K562 (cell line): ENCODE measurements around the gene JPT1. TPM values are rescaled to one million over a fixed set of nuclear protein-coding genes. Genes with fewer than 3 reads are reported as not detected.

ENCODE experiments used
- ATAC-seq: fragments of 200-7000 bp; cut with Tn5 transposase; 3 replicates; pipeline ENCODE4 v1.9.1; 2020; ENCODE audit warnings: moderate library complexity
- BruUV-seq: library from RNA; stranded (reverse); fragments of 400-500 nt; replicated peaks from 2 replicates; lab custom pipeline; 2021; lab: Mats Ljungman, UMichigan
- CTCF ChIA-PET: fragments of 300-600 bp; formaldehyde crosslinking; extraction: SDS; loops from one replicate; lab custom pipeline; 2021; ENCODE audit warnings: low intra/inter-chr PET ratio; lab: Yijun Ruan, JAX
- POLR2A ChIA-PET: fragments of 300-600, 350-650 bp; sonication (Branson Sonifier 250); formaldehyde crosslinking; extraction: SDS; loops from one replicate; lab custom pipeline; 2021; ENCODE audit warnings: antibody characterized with exemption, inconsistent platforms; lab: Yijun Ruan, JAX
- DNase-seq, 4 experiments: peaks; one replicate each; pipeline versions ENCODE4 v3.0.0 to v3.0.0-alpha.2; 2011 to 2018; ENCODE audit warnings: low spot score in 3 of 4, mixed read lengths in 3 of 4; ENCODE audit errors: extremely low read depth in 1 of 4
- FAIRE-seq: peaks from 2 replicates; lab custom pipeline; 2011; peaks lifted over from hg19 to GRCh38; lab: Jason Lieb, UNC
- H2AFZ ChIP-seq: 2 replicates; pipeline ENCODE4 v1.6.0; 2011; ENCODE audit warnings: low read depth, low read length, control low read depth, inconsistent platforms
- H3K27ac ChIP-seq: fragments of 200-600 bp; 3 replicates; pipeline ENCODE4 v1.8.0; 2011; ENCODE audit warnings: low read depth, mild to moderate bottlenecking, control low read depth, inconsistent platforms, low read length, moderate library complexity, mixed read lengths; ENCODE audit errors: extremely low read depth
- H3K27me3 ChIP-seq, 2 experiments: fragments of 300-600 bp in 1 of 2; 2 replicates in 1 of 2; 3 replicates in 1 of 2; pipeline versions ENCODE4 v1.6.0 to v1.8.0; 2011; ENCODE audit warnings: inconsistent platforms in 2 of 2, low read length in 2 of 2, mild to moderate bottlenecking in 1 of 2, mixed read lengths in 1 of 2, moderate library complexity in 1 of 2; ENCODE audit not compliant: control insufficient read depth in 2 of 2, insufficient read depth in 2 of 2
- H3K36me3 ChIP-seq: fragments of 300-600 bp; 3 replicates; pipeline ENCODE4 v1.8.0; 2011; ENCODE audit warnings: mild to moderate bottlenecking, low read length, inconsistent platforms; ENCODE audit not compliant: control insufficient read depth, insufficient read depth
- H3K4me1 ChIP-seq, 2 experiments: fragments of 200-600 bp in 1 of 2; replicated peaks in 1 of 2; 2 replicates in 1 of 2; 3 replicates in 1 of 2; pipeline versions ENCODE4 v1.5.1 to v1.8.0; 2011; ENCODE audit warnings: inconsistent platforms in 2 of 2, low read length in 2 of 2, mild to moderate bottlenecking in 1 of 2, mixed read lengths in 1 of 2, moderate library complexity in 1 of 2; ENCODE audit not compliant: control insufficient read depth in 2 of 2, insufficient read depth in 2 of 2
- H3K4me2 ChIP-seq: 2 replicates; pipeline ENCODE4 v1.6.1; 2011; ENCODE audit warnings: low read length, control low read depth, inconsistent platforms, mixed read lengths; ENCODE audit not compliant: insufficient read depth
- H3K4me3 ChIP-seq: fragments of 200-600 bp; sonication (generic), shearing (Covaris generic); 2 replicates; pipeline ENCODE4 v1.5.1; 2016; ENCODE audit warnings: control low read depth, inconsistent platforms
- H3K79me2 ChIP-seq: fragments of 200-600 bp; 3 replicates; pipeline ENCODE4 v1.8.0; 2011; ENCODE audit warnings: low read length, inconsistent platforms; ENCODE audit not compliant: control insufficient read depth, insufficient read depth
- H3K9ac ChIP-seq, 2 experiments: 2 replicates each; pipeline versions ENCODE4 v1.6.0 to v1.6.1; 2011; ENCODE audit warnings: low read depth in 2 of 2, low read length in 2 of 2, control low read depth in 1 of 2, inconsistent platforms in 1 of 2, mild to moderate bottlenecking in 1 of 2, mixed read lengths in 1 of 2; ENCODE audit not compliant: insufficient read depth in 1 of 2
- H3K9me1 ChIP-seq: one replicate; pipeline ENCODE4 v1.6.0; 2011; ENCODE audit warnings: inconsistent platforms, mild to moderate bottlenecking, low read length, moderate library complexity; ENCODE audit not compliant: control insufficient read depth, insufficient read depth
- H3K9me3 ChIP-seq: replicated peaks from 2 replicates; pipeline ENCODE4 v1.5.1; 2011; ENCODE audit warnings: low read depth, low read length, inconsistent platforms; ENCODE audit not compliant: control insufficient read depth, insufficient read depth
- H4K20me1 ChIP-seq: replicated peaks from 2 replicates; pipeline ENCODE4 v1.6.1; 2011; ENCODE audit warnings: low read length, inconsistent platforms, mixed read lengths; ENCODE audit not compliant: control insufficient read depth, insufficient read depth
- BRD9 ChIP-seq: fragments of 450-650 bp; IDR thresholded peaks from 2 replicates; pipeline ENCODE4 v1.6.1; 2018; ENCODE audit warnings: low read depth; ENCODE audit not compliant: partially characterized antibody
- CAMTA2 ChIP-seq: fragments of 250-450 bp; sonication (Bioruptor Pico); conservative IDR thresholded peaks from 2 replicates; pipeline ENCODE4 v1.5.1; 2022
- HMGN3 ChIP-seq: IDR thresholded peaks from 2 replicates; pipeline ENCODE4 v1.6.1; 2011; ENCODE audit warnings: borderline replicate concordance, low read depth, mild to moderate bottlenecking, mixed read lengths, low read length; ENCODE audit not compliant: insufficient read length; ENCODE audit errors: extremely low read depth
- POLR2A ChIP-seq: fragments of 450-650 bp; conservative IDR thresholded peaks from 2 replicates; pipeline ENCODE4 v1.6.1; 2016
- RBFOX2 ChIP-seq: fragments of 200-400 bp; formaldehyde crosslinking; IDR thresholded peaks from 2 replicates; pipeline ENCODE4 v1.6.1; 2017; ENCODE audit warnings: low read depth, mild to moderate bottlenecking, low read length, moderate library complexity
- SUPT5H ChIP-seq: fragments of 450-650 bp; IDR thresholded peaks from 2 replicates; pipeline ENCODE4 v1.6.1; 2016
- ZNF583 ChIP-seq: fragments of 250-450 bp; sonication (Bioruptor Pico); IDR thresholded peaks from 2 replicates; pipeline ENCODE4 v1.4.0; 2020
- ZNF699 ChIP-seq: fragments of 250-450 bp; sonication (Bioruptor Pico); IDR thresholded peaks from 2 replicates; pipeline ENCODE4 v1.8.0; 2021; ENCODE audit warnings: mild to moderate bottlenecking, moderate library complexity; ENCODE audit not compliant: insufficient replicate concordance
- WGBS: fragments of 100-300 bp; shearing (Covaris generic); methylation state at CpG from one replicate; pipeline ENCODE4 v1.1.6; 2016; ENCODE audit warnings: low coverage, mixed read lengths; ENCODE audit not compliant: insufficient coverage; ENCODE audit errors: missing lambda C conversion rate; 5-methylcytosine and 5-hydroxymethylcytosine counted together
- in situ Hi-C: fragments of 300-500 bp; cut with MboI; formaldehyde crosslinking; loops from 4 replicates; pipeline ENCODE4 v1.15.0; 2018; ENCODE audit warnings: inconsistent platforms, mixed read lengths
- intact Hi-C: fragments of 100-400 bp; cut with micrococcal nuclease; formaldehyde crosslinking; loops from 2 replicates; pipeline ENCODE4 v1.14.2; 2022
- polyA plus RNA-seq, 8 experiments: library from polyadenylated mRNA; depleted of rRNA in 4 of 8; stranded (reverse) in 5 of 8; unstranded in 3 of 8; fragments of >200 nt; fragmentation: Nextera tagmentation in 2 of 8; fragmentation: Illumina TruSeq in 1 of 8; extraction: Ambion mirVana in 2 of 8; extraction: Trizol in 1 of 8; gene quantifications; 2 replicates each; pipeline versions ENCODE4 v1.2.1 to v1.2.3, GENCODE V29; 2011 to 2014; ENCODE audit warnings: inconsistent platforms in 1 of 8, missing spikeins in 1 of 8
- total RNA-seq, 7 experiments: library from RNA; depleted of rRNA in 6 of 7; stranded (reverse); fragments of >200 nt in 6 of 7; fragmentation: Illumina TruSeq in 2 of 7; extraction: Trizol in 2 of 7; gene quantifications; 2 replicates each; pipeline versions ENCODE4 v1.2.1 to v1.2.3, GENCODE V29; 2011 to 2021; ENCODE audit warnings: low replicate concordance in 1 of 7
- TF ChIP-seq, protein P1 (sequence below): sonication (generic); formaldehyde crosslinking; IDR thresholded peaks from 2 replicates; pipeline ENCODE4 v1.8.0; 2023; ENCODE audit warnings: mild to moderate bottlenecking, missing genetic modification reagents
- TF ChIP-seq, protein P2 (sequence below): fragments of 450-650 bp; IDR thresholded peaks from 2 replicates; pipeline ENCODE4 v1.6.1; 2016

Gene JPT1
- total and polyA plus RNA-seq, 9 of the 15 experiments (the other 6 are each of a cell fraction or from before 2014, with no cell fraction given): 56.7 to 292 (median 144) TPM

DNA sequence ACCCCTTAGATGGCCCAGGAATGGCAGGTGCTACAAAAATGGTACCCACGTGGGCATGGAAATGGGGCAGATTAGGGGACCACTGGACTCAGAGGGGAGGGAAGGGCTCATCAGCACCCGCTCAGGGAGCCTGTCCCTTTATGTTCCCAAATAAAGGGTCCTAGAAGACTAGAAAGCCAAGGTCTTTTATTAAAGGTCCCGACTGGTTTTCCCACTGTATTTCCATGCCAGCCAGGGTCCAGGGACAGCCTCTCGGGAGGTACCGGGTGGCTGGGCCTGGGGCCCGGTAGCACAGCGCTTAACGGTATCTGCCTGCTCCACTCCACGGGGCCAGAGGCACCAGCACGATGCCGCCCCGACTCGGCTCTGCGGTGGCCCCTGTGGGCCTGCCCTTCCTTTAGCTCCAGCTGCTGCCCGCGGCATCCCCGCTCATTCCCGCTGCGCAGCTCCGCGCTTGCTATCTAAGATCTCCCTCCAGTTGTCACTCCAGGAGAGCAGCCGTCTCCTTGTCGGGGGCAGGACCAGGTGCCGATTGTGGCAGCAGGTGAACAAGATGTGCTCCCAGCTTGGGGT, 24.2 kb downstream of the JPT1 start (continued):
- TF ChIP-seq, protein P1, sequence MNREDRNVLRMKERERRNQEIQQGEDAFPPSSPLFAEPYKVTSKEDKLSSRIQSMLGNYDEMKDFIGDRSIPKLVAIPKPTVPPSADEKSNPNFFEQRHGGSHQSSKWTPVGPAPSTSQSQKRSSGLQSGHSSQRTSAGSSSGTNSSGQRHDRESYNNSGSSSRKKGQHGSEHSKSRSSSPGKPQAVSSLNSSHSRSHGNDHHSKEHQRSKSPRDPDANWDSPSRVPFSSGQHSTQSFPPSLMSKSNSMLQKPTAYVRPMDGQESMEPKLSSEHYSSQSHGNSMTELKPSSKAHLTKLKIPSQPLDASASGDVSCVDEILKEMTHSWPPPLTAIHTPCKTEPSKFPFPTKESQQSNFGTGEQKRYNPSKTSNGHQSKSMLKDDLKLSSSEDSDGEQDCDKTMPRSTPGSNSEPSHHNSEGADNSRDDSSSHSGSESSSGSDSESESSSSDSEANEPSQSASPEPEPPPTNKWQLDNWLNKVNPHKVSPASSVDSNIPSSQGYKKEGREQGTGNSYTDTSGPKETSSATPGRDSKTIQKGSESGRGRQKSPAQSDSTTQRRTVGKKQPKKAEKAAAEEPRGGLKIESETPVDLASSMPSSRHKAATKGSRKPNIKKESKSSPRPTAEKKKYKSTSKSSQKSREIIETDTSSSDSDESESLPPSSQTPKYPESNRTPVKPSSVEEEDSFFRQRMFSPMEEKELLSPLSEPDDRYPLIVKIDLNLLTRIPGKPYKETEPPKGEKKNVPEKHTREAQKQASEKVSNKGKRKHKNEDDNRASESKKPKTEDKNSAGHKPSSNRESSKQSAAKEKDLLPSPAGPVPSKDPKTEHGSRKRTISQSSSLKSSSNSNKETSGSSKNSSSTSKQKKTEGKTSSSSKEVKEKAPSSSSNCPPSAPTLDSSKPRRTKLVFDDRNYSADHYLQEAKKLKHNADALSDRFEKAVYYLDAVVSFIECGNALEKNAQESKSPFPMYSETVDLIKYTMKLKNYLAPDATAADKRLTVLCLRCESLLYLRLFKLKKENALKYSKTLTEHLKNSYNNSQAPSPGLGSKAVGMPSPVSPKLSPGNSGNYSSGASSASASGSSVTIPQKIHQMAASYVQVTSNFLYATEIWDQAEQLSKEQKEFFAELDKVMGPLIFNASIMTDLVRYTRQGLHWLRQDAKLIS (CRISPR knock-in tag): no peak
- TF ChIP-seq ZNF699 (no peak), CAMTA2 (0 out of 2 replicates have a peak, but pooled peaks have one; percentile 52), HMGN3 (no peak)

DNA sequence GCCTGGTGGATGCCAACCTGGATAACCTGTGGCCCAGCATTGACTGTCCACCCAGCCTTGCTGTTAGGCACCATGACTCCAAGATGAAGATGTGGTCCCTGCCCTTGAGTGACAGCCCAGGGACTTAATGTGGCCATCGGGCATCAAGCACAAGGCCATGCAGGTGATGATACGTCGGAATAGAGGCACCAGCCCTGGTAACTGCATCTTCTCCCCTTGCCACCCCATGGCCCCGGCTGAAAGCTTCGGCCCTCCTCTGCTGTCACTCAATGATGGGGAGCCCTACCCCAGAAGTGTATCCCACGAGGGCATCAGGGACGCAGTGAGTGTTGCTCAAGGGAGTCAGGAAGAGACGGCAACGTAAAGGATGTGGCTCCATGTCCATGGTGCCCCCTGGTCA, 24.7 kb downstream of the JPT1 start:
- peaks cover 40% of the 10 kb centered on the region for H3K79me2 ChIP-seq
- peaks cover 6% of the 10 kb centered on the region; the same call in 1 of the 2 replicates for H4K20me1 ChIP-seq
- ATAC-seq: no peak
- no peak overlapping the region for H3K4me3 ChIP-seq
- ChIA-PET POLR2A (interaction anchor here (0.7 to 7.6 kb wide), 4 partner anchors 9 to 76 kb away, joined by 3 to 58 read pairs (median 6); partner anchors contain the start of gene NUP85), CTCF (no interaction called here)
- no peak for TF ChIP-seq ZNF583 (CRISPR knock-in tag)
- TF ChIP-seq POLR2A: peak; percentile 46; the same call in 1 of the 2 replicates
- TF ChIP-seq RBFOX2: peak; percentile 1; the same call in 1 of the 2 replicates
- TF ChIP-seq BRD9: no peak
- TF ChIP-seq, protein P2, sequence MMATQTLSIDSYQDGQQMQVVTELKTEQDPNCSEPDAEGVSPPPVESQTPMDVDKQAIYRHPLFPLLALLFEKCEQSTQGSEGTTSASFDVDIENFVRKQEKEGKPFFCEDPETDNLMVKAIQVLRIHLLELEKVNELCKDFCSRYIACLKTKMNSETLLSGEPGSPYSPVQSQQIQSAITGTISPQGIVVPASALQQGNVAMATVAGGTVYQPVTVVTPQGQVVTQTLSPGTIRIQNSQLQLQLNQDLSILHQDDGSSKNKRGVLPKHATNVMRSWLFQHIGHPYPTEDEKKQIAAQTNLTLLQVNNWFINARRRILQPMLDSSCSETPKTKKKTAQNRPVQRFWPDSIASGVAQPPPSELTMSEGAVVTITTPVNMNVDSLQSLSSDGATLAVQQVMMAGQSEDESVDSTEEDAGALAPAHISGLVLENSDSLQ: peak; percentile 50; the same call in 1 of the 2 replicates
- peak; percentile 44 for TF ChIP-seq SUPT5H
- no TSS peak for BruUV-seq
- H3K9me3 ChIP-seq: no peaks in the 10 kb centered on the region
- no peaks in the 10 kb centered on the region for H3K27me3 ChIP-seq
- WGBS: 93% methylated on average over 7 of the region's 9 CpGs
- peaks cover 24 to 46% of the 10 kb centered on the region in 2 experiments for H3K4me1 ChIP-seq
- peak overlapping the region; percentile 80; the same call in 1 of the 2 replicates for H3K4me2 ChIP-seq
- intact Hi-C loops (no loop called here), in situ Hi-C loops (no loop called here)
- no peak for DNase-seq
- H3K36me3 ChIP-seq: peaks cover 25% of the 10 kb centered on the region; the same call in 2 of the 3 replicates
- no peak overlapping the region for H3K27ac ChIP-seq
- peak overlapping the region in 1 of 2 experiments; percentile 99; a peak in 1 of 4 replicates for H3K9ac ChIP-seq
- H3K9me1 ChIP-seq: no peaks in the 10 kb centered on the region
- FAIRE-seq: no peak
- H2AFZ ChIP-seq: no peak overlapping the region
